Neuronal stem cell (in vitro differentiated cells): ENCODE measurements around the gene IGF2R.

Experiments used
- DNase-seq: peaks from one replicate; pipeline ENCODE4 v3.0.0-alpha.2; 2013; ENCODE audit warnings: low spot score
- H2AFZ ChIP-seq: one replicate; pipeline ENCODE4 v1.6.1; 2013; ENCODE audit warnings: mild to moderate bottlenecking, low read length, inconsistent platforms
- H2AK5ac ChIP-seq: 2 replicates; pipeline ENCODE4 v1.6.1; 2013; ENCODE audit warnings: low read depth, mild to moderate bottlenecking, inconsistent platforms, low read length, moderate library complexity, mixed read lengths
- H2BK120ac ChIP-seq: 2 replicates; pipeline ENCODE4 v1.6.1; 2013; ENCODE audit warnings: low read depth, mild to moderate bottlenecking, inconsistent platforms, low read length, moderate library complexity, mixed read lengths
- H2BK12ac ChIP-seq: one replicate; pipeline ENCODE4 v1.6.1; 2013; ENCODE audit warnings: low read length, inconsistent platforms
- H2BK15ac ChIP-seq: 2 replicates; pipeline ENCODE4 v1.6.1; 2013; ENCODE audit warnings: mild to moderate bottlenecking, low read length, inconsistent platforms, mixed read lengths
- H2BK5ac ChIP-seq: one replicate; pipeline ENCODE4 v1.6.1; 2013; ENCODE audit warnings: inconsistent platforms, mild to moderate bottlenecking, low read length, moderate library complexity
- H3K14ac ChIP-seq: one replicate; pipeline ENCODE4 v1.6.1; 2013; ENCODE audit warnings: low read length, inconsistent platforms
- H3K18ac ChIP-seq: 2 replicates; pipeline ENCODE4 v1.6.1; 2013; ENCODE audit warnings: low read length, inconsistent platforms
- H3K23ac ChIP-seq: 2 replicates; pipeline ENCODE4 v1.6.1; 2013; ENCODE audit warnings: low read depth, mild to moderate bottlenecking, mixed read lengths, low read length, inconsistent platforms; ENCODE audit not compliant: poor library complexity
- H3K27ac ChIP-seq: replicated peaks from 3 replicates; pipeline ENCODE4 v1.5.1; 2013; ENCODE audit warnings: low read length, inconsistent platforms
- H3K27me3 ChIP-seq, 3 experiments: 2 replicates each; pipeline ENCODE4 v1.6.1; 2013; ENCODE audit warnings: low read length in 3 of 3, mild to moderate bottlenecking in 2 of 3, inconsistent platforms in 1 of 3, low read depth in 1 of 3, mixed read lengths in 1 of 3, moderate library complexity in 1 of 3; ENCODE audit not compliant: control insufficient read depth in 3 of 3, insufficient read depth in 3 of 3
- H3K36me3 ChIP-seq, 2 donors: replicated peaks in 1 of 2; 2 replicates each; pipeline ENCODE4 v1.6.1; 2013; ENCODE audit warnings: low read length in 2 of 2; ENCODE audit not compliant: control insufficient read depth in 2 of 2, insufficient read depth in 2 of 2
- H3K4ac ChIP-seq: 2 replicates; pipeline ENCODE4 v1.6.1; 2013; ENCODE audit warnings: inconsistent platforms, mild to moderate bottlenecking, low read length, moderate library complexity
- H3K4me1 ChIP-seq, 2 donors: 1 replicate in 1 of 2; 2 replicates in 1 of 2; pipeline ENCODE4 v1.6.1; 2013; ENCODE audit warnings: low read length in 2 of 2, low read depth in 1 of 2; ENCODE audit not compliant: control insufficient read depth in 2 of 2, insufficient read depth in 1 of 2
- H3K4me2 ChIP-seq: one replicate; pipeline ENCODE4 v1.6.1; 2013; ENCODE audit warnings: mild to moderate bottlenecking, low read length, inconsistent platforms; ENCODE audit not compliant: insufficient read depth, poor library complexity, severe bottlenecking
- H3K4me3 ChIP-seq, 2 donors: 2 replicates each; pipeline ENCODE4 v1.5.1; 2013; ENCODE audit warnings: low read length in 2 of 2, mild to moderate bottlenecking in 2 of 2, inconsistent platforms in 1 of 2, moderate library complexity in 1 of 2
- H3K79me1 ChIP-seq: one replicate; pipeline ENCODE4 v1.6.1; 2013; ENCODE audit warnings: low read depth, mild to moderate bottlenecking, inconsistent platforms, low read length, moderate library complexity
- H3K9ac ChIP-seq: one replicate; pipeline ENCODE4 v1.6.1; 2013; ENCODE audit warnings: mild to moderate bottlenecking, low read depth, low read length, inconsistent platforms; ENCODE audit not compliant: poor library complexity
- H3K9me3 ChIP-seq, 2 donors: replicated peaks in 1 of 2; 2 replicates each; pipeline versions ENCODE3 to v1.6.1; 2013; ENCODE audit warnings: low read length in 2 of 2, mild to moderate bottlenecking in 2 of 2, inconsistent platforms in 1 of 2, low read depth in 1 of 2, mixed read lengths in 1 of 2, moderate library complexity in 1 of 2; ENCODE audit not compliant: control insufficient read depth in 2 of 2, insufficient read depth in 1 of 2
- H4K8ac ChIP-seq: one replicate; pipeline ENCODE4 v1.6.1; 2013; ENCODE audit warnings: low read depth, mild to moderate bottlenecking, inconsistent platforms, low read length, moderate library complexity
- H4K91ac ChIP-seq: one replicate; pipeline ENCODE4 v1.6.1; 2013; ENCODE audit warnings: low read length, low read depth, mild to moderate bottlenecking, inconsistent platforms; ENCODE audit not compliant: poor library complexity
- WGBS, 2 donors: extraction: QIAGEN DNeasy Blood & Tissue Kit; methylation state at CpG; one replicate each; pipeline ENCODE4 v1.1.7; 2013; ENCODE audit warnings: missing lambda C conversion rate in 2 of 2, mixed read lengths in 1 of 2; ENCODE audit not compliant: insufficient read length in 2 of 2, insufficient replicate concordance in 1 of 2; ENCODE audit errors: extremely low coverage in 2 of 2; 5-methylcytosine and 5-hydroxymethylcytosine counted together

IGF2R gene

GRCh38 chr6:160031871-160032270 is 63.0 kb downstream of the IGF2R start:
- no peak overlapping the region for H3K14ac ChIP-seq
- peaks cover 8 to 10% of the 10 kb centered on the region in 2 donors for H3K4me1 ChIP-seq
- no peak overlapping the region for H2BK15ac ChIP-seq
- H3K79me1 ChIP-seq, result peaks cover 2% of the 10 kb centered on the region
- no peak overlapping the region for H2BK12ac ChIP-seq
- H2AK5ac ChIP-seq, result peak overlapping the region; percentile 57
- no peak overlapping the region for H2BK120ac ChIP-seq
- WGBS, 2 donors, result no CpG with 5 or more reads among the region's 11 CpGs
- H3K27ac ChIP-seq, result no peak overlapping the region
- H2AFZ ChIP-seq, result no peak overlapping the region
- H3K9me3 ChIP-seq, result no peaks in the 10 kb centered on the region
- H4K8ac ChIP-seq, result no peak overlapping the region
- H3K23ac ChIP-seq, result no peak overlapping the region
- no peak overlapping the region for H2BK5ac ChIP-seq
- H3K18ac ChIP-seq, result peak overlapping the region; percentile 53
- peak overlapping the region; percentile 74 for H3K9ac ChIP-seq
- no peak overlapping the region for H3K4ac ChIP-seq
- DNase-seq, result no peak
- H3K4me3 ChIP-seq, result no peak overlapping the region
- H3K4me2 ChIP-seq, result no peak overlapping the region
- H3K27me3 ChIP-seq, result no peaks in the 10 kb centered on the region
- peaks cover 37 to 99% of the 10 kb centered on the region in 2 donors for H3K36me3 ChIP-seq
- H4K91ac ChIP-seq, result no peak overlapping the region

- WGBS, 2 donors, result no CpG with 5 or more reads among the region's 7 CpGs
- Histone ChIP-seq H3K9me3 (no peaks in the 10 kb centered on the region), H2AK5ac (no peak overlapping the region), H3K4me1 (peaks cover 8 to 10% of the 10 kb centered on the region in 2 donors), H2BK12ac (no peak overlapping the region), H3K4me2 (no peak overlapping the region), H4K8ac (no peak overlapping the region), H3K36me3 (peaks cover 33 to 98% of the 10 kb centered on the region in 2 donors), H3K23ac (no peak overlapping the region), H3K79me1 (peaks cover 2% of the 10 kb centered on the region), H3K18ac (no peak overlapping the region), H3K9ac (no peak overlapping the region), H3K14ac (no peak overlapping the region), H2AFZ (no peak overlapping the region), H3K27ac (no peak overlapping the region), H3K4me3 (no peak overlapping the region), H3K27me3 (no peaks in the 10 kb centered on the region), H2BK120ac (no peak overlapping the region), H2BK15ac (no peak overlapping the region), H3K4ac (no peak overlapping the region), H2BK5ac (no peak overlapping the region), H4K91ac (no peak overlapping the region)
- no peak for DNase-seq
Observed at GRCh38 chr6:160032538-160032937, 63.7 kb downstream of the IGF2R start.

DNA sequence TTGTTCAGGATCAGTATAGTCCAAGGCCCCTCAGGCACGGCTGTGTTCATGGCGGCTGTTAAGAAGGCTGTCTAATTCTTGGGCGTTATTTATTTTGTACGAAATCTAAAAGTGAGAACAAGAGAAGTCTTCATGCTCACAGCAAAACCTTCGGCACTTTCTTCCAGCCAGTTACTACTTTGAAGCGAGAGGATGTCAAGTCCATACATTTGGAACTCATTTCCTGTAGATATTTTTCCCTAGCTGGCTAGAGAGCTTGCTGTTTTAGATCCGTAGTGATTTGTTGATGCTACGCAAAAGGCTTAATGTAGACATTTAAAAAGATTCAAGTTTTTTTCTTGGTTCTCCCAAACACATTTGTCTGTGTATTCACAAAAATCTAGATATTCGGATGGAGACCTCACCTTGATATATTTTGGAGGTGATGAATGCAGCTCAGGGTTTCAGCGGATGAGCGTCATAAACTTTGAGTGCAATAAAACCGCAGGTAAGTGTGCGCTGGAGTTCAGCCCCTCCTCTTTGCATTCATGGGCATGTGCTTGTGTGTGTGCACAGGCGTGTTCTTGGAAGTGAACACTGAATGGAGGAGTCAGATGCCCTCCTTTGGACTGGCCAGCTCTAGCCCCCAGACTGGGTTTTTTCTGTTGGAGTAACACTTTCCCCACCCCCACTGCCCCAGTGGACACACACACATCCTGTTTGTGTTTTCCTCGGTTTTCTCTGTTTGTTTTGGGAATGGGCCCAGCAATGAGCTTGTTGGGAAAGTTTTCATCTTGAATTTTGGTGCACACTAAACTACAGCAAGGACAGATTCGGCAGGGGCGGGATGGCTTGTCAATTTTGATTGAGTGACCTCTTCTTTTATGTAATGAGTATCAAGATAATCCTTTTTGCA is 65.4 kb downstream of the IGF2R start:
- Histone ChIP-seq H4K8ac (no peak overlapping the region), H2AFZ (no peak overlapping the region), H3K27me3 (no peaks in the 10 kb centered on the region), H3K79me1 (peaks cover 2% of the 10 kb centered on the region), H3K9me3 (no peaks in the 10 kb centered on the region), H3K18ac (no peak overlapping the region), H2BK120ac (no peak overlapping the region), H3K36me3 (peaks cover 29 to 96% of the 10 kb centered on the region in 2 donors), H3K4ac (no peak overlapping the region), H3K4me3 (no peak overlapping the region), H3K9ac (no peak overlapping the region), H3K23ac (no peak overlapping the region), H3K4me2 (no peak overlapping the region), H3K27ac (no peak overlapping the region), H2AK5ac (no peak overlapping the region), H2BK12ac (no peak overlapping the region), H2BK15ac (no peak overlapping the region), H4K91ac (no peak overlapping the region), H3K14ac (no peak overlapping the region), H2BK5ac (no peak overlapping the region), H3K4me1 (peaks cover 8% of the 10 kb centered on the region in 2 donors)
- WGBS, 2 donors, result no CpG with 5 or more reads among the region's 17 CpGs
- DNase-seq, result no peak

- no CpG with 5 or more reads among the region's 7 CpGs for WGBS, 2 donors
- H3K36me3 ChIP-seq, result peaks cover 29 to 98% of the 10 kb centered on the region in 2 donors
Observed at GRCh38 chr6:160035241-160035640, 66.4 kb downstream of the IGF2R start.

More at GRCh38 chr6:160035241-160035640, 66.4 kb downstream of the IGF2R start:
- Histone ChIP-seq H3K4me3 (no peak overlapping the region), H4K8ac (no peak overlapping the region), H3K4ac (no peak overlapping the region), H3K9ac (no peak overlapping the region), H2AFZ (no peak overlapping the region), H3K4me2 (no peak overlapping the region), H3K4me1 (peaks cover 2 to 3% of the 10 kb centered on the region in 2 donors), H4K91ac (no peak overlapping the region), H2BK12ac (no peak overlapping the region), H3K27me3 (no peaks in the 10 kb centered on the region), H3K14ac (no peak overlapping the region), H3K79me1 (no peaks in the 10 kb centered on the region), H3K23ac (no peak overlapping the region), H3K9me3 (no peaks in the 10 kb centered on the region), H2BK120ac (no peak overlapping the region), H2BK15ac (no peak overlapping the region), H3K27ac (no peak overlapping the region), H3K18ac (no peak overlapping the region), H2AK5ac (no peak overlapping the region), H2BK5ac (no peak overlapping the region)
- DNase-seq, result no peak
